ENCODE measurements around the gene REELD1. TPM values are rescaled to one million over a fixed set of nuclear protein-coding genes. Genes with fewer than 3 reads are reported as not detected.

Gene REELD1
- total RNA-seq, 2 donors from 2014 or later, result 1.1 to 12.8 TPM

DNA sequence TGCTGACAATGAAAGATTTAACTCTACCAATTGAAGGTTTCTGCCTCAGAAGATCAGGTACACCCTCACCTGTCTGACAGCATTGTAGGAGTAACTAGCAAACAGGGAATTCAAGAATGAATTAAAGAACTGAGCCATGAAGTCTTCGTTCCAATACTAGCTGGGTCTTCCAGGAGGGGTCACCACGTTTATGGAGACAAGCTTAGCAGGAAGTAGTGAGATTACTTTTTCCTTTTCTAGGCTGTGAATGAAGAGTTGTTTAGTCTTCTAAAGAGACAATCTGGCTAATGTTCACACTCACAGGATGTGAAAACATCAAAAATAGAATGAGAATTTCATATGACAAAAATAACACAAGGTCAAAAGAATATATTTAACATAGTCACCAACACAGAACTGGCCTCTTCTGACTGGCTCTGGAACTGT is 54.9 kb downstream of the REELD1 start:
- no peak overlapping the region for H3K27ac ChIP-seq
- no peak overlapping the region for H3K4me3 ChIP-seq
- no peaks in the 10 kb centered on the region for H3K9me3 ChIP-seq
- intact Hi-C loops (cut with DNase I), result no loop called here
- TF ChIP-seq CTCF (IDR thresholded peaks at IDR 0.05) (no peak), POLR2AphosphoS5 (IDR thresholded peaks at IDR 0.05) (no peak), POLR2A (IDR thresholded peaks at IDR 0.05) (no peak)
- DNase-seq (ENCODE audit: low spot score), result no peak
- H3K27me3 ChIP-seq (replicated peaks; ENCODE audit: insufficient read depth), result no peaks in the 10 kb centered on the region
- no peaks in the 10 kb centered on the region for H3K4me1 ChIP-seq (replicated peaks)
- WGBS, result 58% methylated on average over 2 of the region's 2 CpGs
- H3K36me3 ChIP-seq, result no peaks in the 10 kb centered on the region

GRCh38 chr4:146271466-146271865 is 57.1 kb downstream of the REELD1 start:
- no peak overlapping the region for H3K27ac ChIP-seq
- WGBS, result 93% methylated on average over 3 of the region's 3 CpGs
- no peaks in the 10 kb centered on the region for H3K27me3 ChIP-seq (replicated peaks; ENCODE audit: insufficient read depth)
- H3K4me1 ChIP-seq (replicated peaks), result no peaks in the 10 kb centered on the region
- no peak for DNase-seq (ENCODE audit: low spot score)
- H3K36me3 ChIP-seq, result no peaks in the 10 kb centered on the region
- no peak for TF ChIP-seq POLR2A (IDR thresholded peaks at IDR 0.05)
- no peak for TF ChIP-seq POLR2AphosphoS5 (IDR thresholded peaks at IDR 0.05)
- no peak for TF ChIP-seq CTCF (IDR thresholded peaks at IDR 0.05)
- intact Hi-C loops (cut with DNase I), result no loop called here
- H3K9me3 ChIP-seq, result no peaks in the 10 kb centered on the region
- no peak overlapping the region for H3K4me3 ChIP-seq

- no peaks in the 10 kb centered on the region for H3K4me1 ChIP-seq (replicated peaks)
- H3K4me3 ChIP-seq, result no peak overlapping the region
- intact Hi-C loops (cut with DNase I), result no loop called here
- no peak for DNase-seq (ENCODE audit: low spot score)
- no peak overlapping the region for H3K27ac ChIP-seq
- no peaks in the 10 kb centered on the region for H3K9me3 ChIP-seq
- TF ChIP-seq POLR2A (IDR thresholded peaks at IDR 0.05) (no peak), CTCF (IDR thresholded peaks at IDR 0.05) (no peak), POLR2AphosphoS5 (IDR thresholded peaks at IDR 0.05) (no peak)
- H3K27me3 ChIP-seq (replicated peaks; ENCODE audit: insufficient read depth), result no peaks in the 10 kb centered on the region
- WGBS, result 89% methylated on average over 5 of the region's 5 CpGs
- no peaks in the 10 kb centered on the region for H3K36me3 ChIP-seq
These were observed 59.0 kb downstream of the REELD1 start for GRCh38 chr4:146273204-146273901.

GRCh38 chr4:146274774-146275173 is 60.4 kb downstream of the REELD1 start:
- Histone ChIP-seq H3K27ac (no peak overlapping the region), H3K9me3 (no peaks in the 10 kb centered on the region), H3K36me3 (no peaks in the 10 kb centered on the region), H3K4me3 (no peak overlapping the region), H3K4me1 (replicated peaks) (no peaks in the 10 kb centered on the region), H3K27me3 (replicated peaks; ENCODE audit: insufficient read depth) (no peaks in the 10 kb centered on the region)
- DNase-seq (ENCODE audit: low spot score), result no peak
- WGBS, result 93% methylated on average over 1 of the region's 1 CpG
- TF ChIP-seq POLR2AphosphoS5 (IDR thresholded peaks at IDR 0.05) (no peak), POLR2A (IDR thresholded peaks at IDR 0.05) (no peak), CTCF (IDR thresholded peaks at IDR 0.05) (no peak)
- intact Hi-C loops (cut with DNase I), result no loop called here

- Histone ChIP-seq H3K36me3 (no peaks in the 10 kb centered on the region), H3K27me3 (replicated peaks; ENCODE audit: insufficient read depth) (no peaks in the 10 kb centered on the region), H3K4me3 (no peak overlapping the region), H3K27ac (no peak overlapping the region), H3K4me1 (replicated peaks) (no peaks in the 10 kb centered on the region), H3K9me3 (no peaks in the 10 kb centered on the region)
- DNase-seq (ENCODE audit: low spot score), result no peak
- intact Hi-C loops (cut with DNase I), result no loop called here
- TF ChIP-seq POLR2A (IDR thresholded peaks at IDR 0.05) (no peak), POLR2AphosphoS5 (IDR thresholded peaks at IDR 0.05) (no peak), CTCF (IDR thresholded peaks at IDR 0.05) (no peak)
These were observed 61.0 kb downstream of the REELD1 start for GRCh38 chr4:146275370-146275769.
